GM18507 (cell line): ENCODE results near the gene PLIN5.

Source experiments
- DNase-seq: peaks from one replicate; pipeline ENCODE4 v3.0.0; 2011; ENCODE audit warnings: low read depth; ENCODE audit not compliant: insufficient read length; ENCODE audit errors: extremely low spot score
- FAIRE-seq: peaks from 2 replicates; lab custom pipeline; 2011; peaks lifted over from hg19 to GRCh38; lab: Jason Lieb, UNC

PLIN5 gene

DNA sequence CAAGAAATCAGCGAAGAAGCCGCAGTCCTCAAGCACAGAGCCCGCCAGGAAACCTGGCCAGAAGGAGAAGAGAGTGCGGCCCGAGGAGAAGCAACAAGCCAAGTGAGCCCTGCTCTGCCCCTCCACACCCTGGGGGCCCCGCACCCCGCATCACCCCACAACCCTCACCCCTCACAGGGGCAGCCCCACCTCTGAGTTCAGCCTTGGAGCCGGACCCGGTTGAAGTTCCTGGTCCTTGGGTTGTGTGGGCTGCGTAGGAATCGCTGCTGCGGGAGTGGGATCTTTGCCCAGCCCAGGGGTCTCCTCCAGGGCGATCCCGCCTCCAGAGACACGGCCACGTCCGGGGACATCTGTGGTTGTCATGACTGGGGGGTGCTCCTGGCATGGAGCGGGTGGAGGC, 38.7 kb downstream of the PLIN5 start:
- DNase-seq (no peak), FAIRE-seq (no peak)

DNA sequence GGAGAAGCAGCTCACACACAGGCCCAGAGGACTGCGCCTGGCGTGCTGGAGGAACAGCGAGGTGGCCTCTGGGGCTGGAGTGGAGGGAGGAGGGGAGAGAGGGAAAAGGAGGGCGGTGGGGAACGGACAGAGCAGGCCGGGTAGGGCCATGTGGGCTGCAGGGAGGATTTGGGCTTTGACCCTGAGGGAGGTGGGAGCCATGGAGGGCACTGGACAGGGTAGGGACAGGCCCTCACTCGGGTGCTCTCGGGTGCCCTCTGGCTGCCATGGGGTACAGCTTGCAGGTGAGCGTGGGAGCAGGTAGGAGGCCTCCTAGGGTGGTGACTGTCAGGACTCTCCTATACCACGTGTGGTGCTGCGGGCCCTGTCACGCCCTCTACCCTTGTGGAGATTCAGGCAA, 39.6 kb downstream of the PLIN5 start:
- no peak for FAIRE-seq
- no peak for DNase-seq

DNA sequence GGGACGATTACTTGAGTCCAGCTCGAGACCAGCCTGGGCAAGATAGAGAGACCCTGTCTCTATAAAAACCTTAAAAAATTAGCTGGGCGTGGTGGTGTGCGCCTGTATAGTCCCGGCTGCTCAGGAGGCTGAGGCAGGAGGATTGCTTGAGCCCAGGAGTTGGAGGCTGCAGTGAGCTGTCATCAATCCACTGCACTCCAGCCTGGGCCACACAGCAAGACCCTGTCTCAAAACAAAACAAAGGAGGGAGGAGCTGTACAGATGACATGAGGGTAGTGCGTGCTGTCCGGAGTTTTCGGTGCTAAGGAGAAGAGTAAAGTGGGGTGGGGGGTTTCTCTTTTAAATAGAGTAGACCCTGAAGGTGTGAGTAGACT, 40.3 kb downstream of the PLIN5 start:
- no peak for FAIRE-seq

DNA sequence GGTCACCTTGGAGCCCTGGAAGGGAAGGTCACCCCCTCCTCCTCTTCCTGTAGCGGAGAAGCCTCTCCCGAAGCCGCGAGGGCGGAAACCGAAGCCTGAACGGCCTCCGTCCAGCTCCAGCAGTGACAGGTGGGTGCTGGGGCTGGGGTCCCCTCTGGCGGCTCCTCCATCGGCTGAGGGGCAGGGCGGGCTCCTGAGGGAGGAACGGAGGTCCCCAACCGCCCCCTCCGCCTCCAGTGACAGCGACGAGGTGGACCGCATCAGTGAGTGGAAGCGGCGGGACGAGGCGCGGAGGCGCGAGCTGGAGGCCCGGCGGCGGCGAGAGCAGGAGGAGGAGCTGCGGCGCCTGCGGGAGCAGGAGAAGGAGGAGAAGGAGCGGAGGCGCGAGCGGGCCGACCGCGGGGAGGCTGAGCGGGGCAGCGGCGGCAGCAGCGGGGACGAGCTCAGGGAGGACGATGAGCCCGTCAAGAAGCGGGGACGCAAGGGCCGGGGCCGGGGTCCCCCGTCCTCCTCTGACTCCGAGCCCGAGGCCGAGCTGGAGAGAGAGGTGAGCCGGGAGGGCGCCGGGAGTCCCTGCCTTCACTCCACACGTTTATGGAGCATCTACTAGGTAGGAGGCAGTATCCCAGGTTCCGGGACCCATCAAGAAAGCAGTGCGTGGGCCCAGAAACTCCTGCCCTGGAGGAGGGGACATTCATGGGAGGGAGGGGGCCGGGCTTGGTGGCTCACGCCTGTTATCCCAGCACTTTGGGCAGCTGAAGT, 40.9 kb downstream of the PLIN5 start:
- FAIRE-seq (no peak), DNase-seq (no peak)

More for the DNA sequence above, 40.3 kb downstream of the PLIN5 start:
- no peak for DNase-seq

DNA sequence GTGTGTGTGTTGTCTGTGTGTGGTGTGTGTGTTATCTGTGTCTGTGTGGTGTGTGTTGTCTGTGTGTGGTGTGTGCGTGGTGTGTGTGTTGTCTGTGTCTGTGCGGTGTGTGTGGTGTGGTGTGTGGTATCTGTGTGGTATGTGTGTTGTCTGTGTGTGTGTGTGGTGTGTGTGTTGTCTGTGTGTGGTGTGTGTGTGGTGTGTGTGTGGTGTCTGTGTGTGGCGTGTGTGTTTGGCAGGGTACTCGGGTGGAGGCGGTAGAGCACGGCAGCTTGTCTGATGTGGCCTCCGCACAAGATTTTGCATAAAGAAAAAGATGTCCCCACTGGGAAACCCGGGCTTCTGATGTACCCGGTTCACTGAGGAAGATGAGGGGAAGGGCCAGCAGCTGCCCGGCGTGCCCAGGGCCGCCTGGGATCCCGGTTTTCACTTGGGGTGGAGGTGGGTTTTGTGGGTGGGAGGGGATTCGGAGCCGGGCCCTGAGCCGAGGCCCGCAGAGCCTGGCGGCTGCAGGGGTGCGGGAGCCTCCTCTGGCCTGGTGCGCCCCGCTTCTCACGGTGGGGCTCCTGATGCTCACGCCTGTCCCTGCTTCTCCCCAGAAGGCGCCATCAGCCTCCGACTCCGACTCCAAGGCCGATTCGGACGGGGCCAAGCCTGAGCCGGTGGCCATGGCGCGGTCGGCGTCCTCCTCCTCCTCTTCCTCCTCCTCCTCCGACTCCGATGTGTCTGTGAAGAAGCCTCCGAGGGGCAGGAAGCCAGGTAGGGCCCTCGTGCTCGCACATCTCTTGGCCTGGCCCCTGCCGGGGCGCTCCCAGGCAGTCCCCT, 41.7 kb downstream of the PLIN5 start:
- no peak for FAIRE-seq
- DNase-seq, result no peak

DNA sequence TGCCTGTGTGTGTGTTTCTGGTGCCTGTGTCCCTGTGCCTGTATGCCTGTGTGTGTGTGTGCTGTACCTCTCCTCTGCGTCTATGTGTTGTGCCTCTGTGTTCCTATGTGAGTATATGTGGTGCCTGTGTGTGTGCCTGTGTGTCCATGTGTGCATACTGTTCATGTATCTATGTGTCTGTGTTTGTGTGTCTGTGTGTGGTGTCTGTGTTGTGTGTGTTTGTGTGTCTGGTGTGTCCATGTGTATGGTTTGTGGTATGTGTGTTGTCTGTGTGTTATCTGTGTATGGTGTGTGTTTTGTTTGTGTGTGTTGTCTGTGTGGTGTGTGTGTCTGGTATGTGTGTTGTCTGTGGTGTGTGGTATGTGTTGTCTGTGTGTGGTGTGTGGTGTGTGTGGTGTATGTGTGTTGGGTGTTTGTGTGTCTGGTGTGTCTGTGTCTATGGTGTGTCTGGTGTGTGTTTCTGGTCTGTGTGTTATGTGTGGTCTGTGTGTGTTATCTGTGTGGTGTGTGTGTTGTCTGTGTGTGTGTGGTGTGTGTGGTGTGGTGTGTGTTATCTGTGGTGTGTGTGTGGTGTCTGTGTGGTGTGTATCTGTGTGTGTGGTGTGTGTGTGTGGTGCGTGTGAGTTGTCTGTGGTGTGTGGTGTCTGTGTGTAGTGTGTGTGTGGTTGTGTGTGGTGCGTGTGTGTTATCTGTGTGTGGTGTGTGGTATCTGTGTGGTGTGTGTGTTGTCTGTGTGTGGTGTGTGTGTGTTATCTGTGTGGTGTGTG, 42.5 kb downstream of the PLIN5 start:
- no peak for DNase-seq
- peak; percentile 75 for FAIRE-seq

DNA sequence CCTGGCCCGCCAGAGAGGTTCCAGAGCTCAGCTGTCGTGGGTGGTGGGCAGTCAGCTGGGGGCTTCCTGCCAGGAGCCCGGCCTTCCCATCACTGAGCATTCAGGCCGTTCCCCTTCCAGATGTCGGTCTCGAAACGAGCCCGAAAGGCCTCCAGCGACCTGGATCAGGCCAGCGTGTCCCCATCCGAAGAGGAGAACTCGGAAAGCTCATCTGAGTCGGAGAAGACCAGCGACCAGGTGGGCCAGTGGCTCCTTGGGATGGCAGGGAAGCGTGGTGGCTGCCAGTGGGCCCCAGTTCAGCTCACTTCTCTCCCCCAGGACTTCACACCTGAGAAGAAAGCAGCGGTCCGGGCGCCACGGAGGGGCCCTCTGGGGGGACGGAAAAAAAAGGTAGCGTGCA, 43.6 kb downstream of the PLIN5 start:
- FAIRE-seq (no peak), DNase-seq (no peak)

DNA sequence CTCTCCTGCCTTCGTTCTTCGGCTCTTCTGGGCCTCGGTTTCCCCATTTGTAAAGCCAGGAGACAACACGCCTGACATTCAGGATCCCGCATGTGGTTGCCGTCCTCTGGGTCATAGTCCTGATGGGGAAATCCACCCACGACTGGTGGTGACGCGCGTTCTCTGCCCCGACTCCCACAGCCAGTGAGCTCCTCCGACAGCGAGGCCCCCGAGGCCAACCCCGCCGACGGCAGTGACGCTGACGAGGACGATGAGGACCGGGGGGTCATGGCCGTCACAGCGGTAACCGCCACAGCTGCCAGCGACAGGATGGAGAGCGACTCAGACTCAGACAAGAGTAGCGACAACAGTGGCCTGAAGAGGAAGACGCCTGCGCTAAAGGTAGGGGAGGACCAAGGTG, 46.5 kb downstream of the PLIN5 start:
- no peak for FAIRE-seq
- DNase-seq, result no peak

DNA sequence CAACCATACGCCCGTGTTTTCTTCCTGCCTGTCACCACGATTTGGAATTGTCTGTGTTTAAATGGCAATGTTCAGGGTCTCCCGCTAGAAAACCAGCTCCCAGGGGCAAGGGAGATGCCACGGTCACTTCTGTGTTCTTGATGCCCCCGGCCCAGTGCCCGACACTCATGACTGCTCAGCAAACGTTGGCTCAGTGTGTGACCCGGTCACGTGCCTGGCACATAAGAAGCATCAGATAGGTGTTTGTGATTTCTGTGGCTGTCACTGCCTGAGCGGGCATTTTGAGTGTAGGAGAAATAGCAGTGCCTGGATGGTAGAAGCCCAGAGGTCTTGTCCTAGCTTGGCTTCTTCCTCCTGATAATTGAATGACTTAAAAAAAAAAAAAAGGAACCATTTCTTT, 47.5 kb downstream of the PLIN5 start:
- no peak for FAIRE-seq

DNA sequence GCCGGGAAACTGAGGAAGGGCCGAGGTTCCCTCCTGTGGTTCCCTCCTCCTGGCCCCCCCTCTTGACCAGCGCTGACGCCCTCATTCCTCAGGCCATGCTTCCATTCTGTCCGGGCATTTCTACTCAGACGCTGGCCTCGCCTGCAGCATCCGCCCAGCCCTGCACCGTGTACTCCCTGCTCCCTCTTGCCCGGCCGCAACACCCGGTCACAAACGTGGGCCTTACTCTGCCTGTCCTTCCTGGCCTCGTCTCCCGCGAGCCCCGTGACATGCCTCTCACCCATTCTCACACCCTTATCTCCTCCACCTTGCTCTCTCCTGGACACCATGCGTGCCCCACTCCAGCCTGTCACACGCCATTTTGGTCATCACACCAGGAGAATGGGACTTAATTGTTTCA, 51.6 kb downstream of the PLIN5 start:
- DNase-seq (no peak), FAIRE-seq (no peak)

More for the DNA sequence above, 47.5 kb downstream of the PLIN5 start:
- no peak for DNase-seq

DNA sequence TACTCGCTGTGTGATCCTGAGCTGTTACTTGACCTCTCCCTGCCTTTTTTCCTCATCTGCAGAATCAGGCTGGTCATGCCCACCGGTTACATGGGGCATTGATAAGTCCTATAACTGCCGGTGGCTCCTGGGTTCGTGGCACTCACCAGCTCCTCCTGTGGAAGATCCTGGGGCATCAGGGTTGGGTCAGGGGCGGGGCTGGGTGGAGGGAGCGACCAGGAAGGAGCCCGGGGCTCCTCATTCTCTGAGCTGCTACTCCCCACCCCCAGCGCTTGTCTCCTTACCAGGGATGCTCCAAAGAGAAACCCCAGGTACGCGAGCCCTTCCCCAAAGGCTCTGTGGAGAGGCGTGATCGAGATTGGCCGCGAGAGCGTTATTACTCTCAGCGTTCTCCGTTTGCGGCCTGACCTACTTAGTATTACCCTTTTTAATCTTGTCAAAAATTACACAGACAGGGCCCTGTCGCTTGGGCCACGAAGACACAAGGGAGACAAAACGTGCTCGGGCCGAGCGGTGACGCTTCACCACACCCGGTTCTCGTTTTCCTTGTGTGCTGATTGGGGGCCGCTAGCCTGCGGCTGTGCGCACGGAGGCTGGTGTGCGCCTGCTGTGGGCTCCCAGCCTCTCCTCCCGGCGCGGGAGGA, 52.2 kb downstream of the PLIN5 start:
- no peak for DNase-seq
- no peak for FAIRE-seq

DNA sequence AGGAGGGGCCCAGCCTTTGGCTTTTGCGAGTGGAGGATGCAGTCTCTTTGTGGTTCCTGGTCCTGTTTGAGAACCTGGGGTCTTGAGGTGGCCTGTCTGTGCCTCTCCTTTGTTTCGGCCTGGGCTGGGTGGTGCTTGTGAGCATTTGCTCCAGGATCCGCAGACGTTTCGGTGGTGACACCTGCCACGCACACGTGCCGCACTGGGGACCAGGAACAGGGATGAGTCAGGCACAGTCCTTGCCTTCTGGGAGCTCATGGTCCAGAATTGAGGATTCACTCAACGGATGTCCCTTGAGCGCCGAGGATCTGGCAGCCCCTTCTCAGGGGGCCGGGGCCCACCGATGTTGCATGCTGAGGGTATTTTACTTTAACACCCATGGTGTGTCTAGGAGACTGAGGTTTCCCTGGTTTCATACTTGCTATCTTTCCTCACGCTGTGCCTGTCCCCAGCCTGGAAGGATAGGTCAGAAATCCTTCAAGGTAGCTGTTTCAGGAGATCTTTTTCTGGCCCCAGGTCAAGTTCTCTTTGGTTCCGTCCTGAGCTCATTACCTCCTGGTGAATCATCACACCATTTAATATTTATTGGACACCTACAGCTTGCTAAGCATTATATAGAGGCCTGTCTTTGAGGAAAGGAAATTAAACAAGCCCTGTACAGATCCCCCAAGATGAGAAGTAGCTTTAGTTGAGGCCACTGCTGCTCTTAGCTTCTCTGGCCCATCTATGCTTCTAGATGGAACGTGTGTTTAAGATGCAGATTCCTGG, 57.8 kb downstream of the PLIN5 start:
- FAIRE-seq, result no peak
- DNase-seq, result no peak

DNA sequence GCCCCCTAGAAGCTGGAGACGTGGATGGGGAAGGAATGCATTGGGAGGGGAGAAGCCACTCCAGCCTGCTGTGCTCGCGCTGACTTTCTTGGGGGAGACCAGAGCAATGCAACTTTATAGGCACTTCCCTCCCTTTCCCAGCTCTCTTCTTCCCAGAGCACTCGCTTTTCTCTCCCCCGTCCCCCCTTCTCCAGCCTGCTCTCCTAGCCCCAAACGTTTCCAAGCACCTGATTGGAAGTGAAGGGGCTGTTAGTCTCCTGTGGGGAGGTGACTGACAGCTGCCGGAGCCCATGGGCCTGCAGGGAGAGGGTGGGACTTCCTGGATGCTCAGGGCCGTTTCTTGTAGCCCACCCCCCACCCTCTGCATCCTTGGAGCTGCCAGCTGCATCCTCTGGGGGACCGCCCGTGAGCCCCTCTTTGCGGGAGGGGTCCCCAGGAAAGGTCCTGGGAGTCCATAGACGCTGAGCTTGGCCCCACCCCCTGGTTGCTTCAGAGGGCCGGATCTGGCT, 60.5 kb downstream of the PLIN5 start:
- FAIRE-seq, result peak; percentile 75
- no peak for DNase-seq

DNA sequence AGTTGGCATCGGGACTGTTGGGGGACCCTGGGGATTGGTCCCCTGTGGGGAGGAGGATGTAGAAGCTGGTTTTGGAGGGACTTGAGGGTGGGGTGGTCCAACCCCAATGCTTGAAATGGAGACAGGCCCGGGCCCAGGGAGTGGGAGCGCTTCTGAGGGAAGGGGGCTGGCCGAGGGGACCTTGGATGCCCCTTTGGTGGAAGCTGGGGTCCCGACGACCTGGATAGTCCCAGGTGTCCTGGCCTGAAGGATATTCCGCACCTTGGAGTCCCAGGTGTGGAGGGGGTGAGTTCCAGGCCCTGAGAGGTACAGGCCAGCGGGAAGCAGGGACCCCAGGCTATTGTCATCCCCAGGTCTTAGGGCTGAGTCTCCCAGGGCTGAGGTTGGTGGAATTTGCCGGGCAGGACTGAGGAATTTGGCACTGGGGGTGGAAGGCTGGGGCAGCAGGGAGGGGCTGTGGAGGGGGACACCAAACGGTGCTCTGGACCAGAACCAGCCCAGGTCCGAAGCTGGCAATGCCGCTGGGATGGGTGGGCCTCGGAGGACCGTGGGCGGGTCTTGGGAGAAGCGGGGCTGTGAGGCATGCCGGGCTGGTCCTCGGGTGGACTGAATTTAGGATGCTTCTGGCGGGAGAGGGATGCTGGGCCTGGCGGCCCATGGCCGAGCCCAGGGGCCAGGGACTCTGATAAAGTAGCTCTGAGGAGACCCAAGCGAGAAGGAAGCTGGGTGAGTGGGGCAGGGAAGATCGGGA, 61.1 kb downstream of the PLIN5 start:
- DNase-seq (no peak), FAIRE-seq (no peak)

DNA sequence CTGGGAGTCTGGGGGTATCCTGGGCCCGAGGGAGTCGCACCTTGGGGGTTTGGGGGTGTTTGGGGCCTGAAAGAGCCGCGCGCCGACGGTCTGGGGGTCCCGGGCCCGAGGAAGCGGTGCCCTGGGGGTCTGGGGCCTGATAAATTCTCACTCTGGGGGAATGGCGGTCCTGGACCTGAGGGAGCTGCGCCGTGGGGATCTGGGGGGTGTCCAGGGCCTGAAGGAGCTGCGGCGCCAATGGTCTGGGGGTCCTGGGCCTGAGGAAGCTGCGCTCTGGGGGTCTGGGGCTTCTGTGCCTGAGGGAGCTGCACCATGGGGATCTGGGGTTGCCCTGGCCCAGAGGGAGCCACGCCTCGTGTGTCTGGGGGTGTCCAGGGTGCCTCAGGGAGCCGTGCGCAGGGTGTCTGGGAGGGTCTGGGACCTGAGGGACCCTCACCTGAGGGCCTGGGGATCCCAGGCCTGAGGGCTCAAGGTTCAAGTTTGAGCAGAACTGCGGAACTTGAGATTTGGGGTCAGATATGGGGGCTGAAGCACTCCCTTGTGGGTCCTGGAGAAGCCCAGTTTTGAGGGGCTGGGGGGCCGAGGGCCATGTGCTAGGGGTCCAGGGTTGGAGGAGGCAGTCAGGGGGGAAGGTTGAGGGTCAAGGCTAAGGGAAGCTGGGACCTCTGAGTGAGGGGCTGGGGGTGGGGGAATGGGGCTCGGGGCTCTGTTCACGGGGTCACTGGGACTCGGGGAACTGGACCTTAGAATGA, 61.8 kb downstream of the PLIN5 start:
- FAIRE-seq, result no peak

More for the DNA sequence above, 61.8 kb downstream of the PLIN5 start:
- DNase-seq, result no peak
